ENCODE data around the gene ARRDC1.
"Not testable (repeated sequence)": the region's sequence is repeated elsewhere in the genome, so short reads cannot be mapped to it uniquely, and the experiment has no call there.

The ARRDC1 gene

GRCh38 chr9:137613738-137614523, 8.4 kb downstream of the ARRDC1 start:
- no peak for DNase-seq (ENCODE audit: low spot score)

GRCh38 chr9:137614631-137615386, 9.3 kb downstream of the ARRDC1 start:
- no peak for DNase-seq (ENCODE audit: low spot score)

GRCh38 chr9:137615387-137615871, 9.9 kb downstream of the ARRDC1 start:
- no peak for DNase-seq (ENCODE audit: low spot score)

- peak; percentile 100 for DNase-seq (ENCODE audit: low spot score)
Measured at GRCh38 chr9:137618105-137619067, 12.9 kb downstream of the ARRDC1 start, which contains the start of gene EHMT1. TSS of gene EHMT1 (plus strand) at chr9:137619005. CDS start at chr9:137619029, 24 bp downstream.

- no peak for DNase-seq (ENCODE audit: low spot score)
Measured at GRCh38 chr9:137619240-137620047, 14.0 kb downstream of the ARRDC1 start.

- no peak for DNase-seq (ENCODE audit: low spot score)
Measured at GRCh38 chr9:137620048-137620405, 14.5 kb downstream of the ARRDC1 start.

- no peak for DNase-seq (ENCODE audit: low spot score)
Measured at GRCh38 chr9:137620581-137620980, 15.1 kb downstream of the ARRDC1 start.

GRCh38 chr9:137621131-137621757, 15.8 kb downstream of the ARRDC1 start:
- DNase-seq (ENCODE audit: low spot score), result no peak

- not testable (repeated sequence) for DNase-seq (ENCODE audit: low spot score)
Measured at GRCh38 chr9:137622211-137622610, 16.7 kb downstream of the ARRDC1 start.

GRCh38 chr9:137626464-137626863, 21.0 kb downstream of the ARRDC1 start:
- DNase-seq (ENCODE audit: low spot score), result no peak

- DNase-seq (ENCODE audit: low spot score), result not testable (repeated sequence)
Measured at GRCh38 chr9:137627406-137627805, 21.9 kb downstream of the ARRDC1 start.

GRCh38 chr9:137630126-137630525, 24.6 kb downstream of the ARRDC1 start:
- DNase-seq (ENCODE audit: low spot score), result no peak

- no peak for DNase-seq (ENCODE audit: low spot score)
Measured at GRCh38 chr9:137630679-137631078, 25.2 kb downstream of the ARRDC1 start.

GRCh38 chr9:137631345-137632229, 26.1 kb downstream of the ARRDC1 start:
- no peak for DNase-seq (ENCODE audit: low spot score)

GRCh38 chr9:137632230-137633161, 27.0 kb downstream of the ARRDC1 start:
- no peak for DNase-seq (ENCODE audit: low spot score)

- DNase-seq (ENCODE audit: low spot score), result no peak
Measured at GRCh38 chr9:137634016-137634415, 28.5 kb downstream of the ARRDC1 start.

- no peak for DNase-seq (ENCODE audit: low spot score)
Measured at GRCh38 chr9:137638680-137639079, 33.2 kb downstream of the ARRDC1 start.

- DNase-seq (ENCODE audit: low spot score), result no peak
Measured at GRCh38 chr9:137639303-137640051, 34.0 kb downstream of the ARRDC1 start.

Measured in D341Med (cell line).